ENCODE data around the gene PDZK1.
A peak's percentile ranks its signal among the peaks of the same experiment; 100 is the strongest.

The PDZK1 gene

GRCh38 chr1:145707183-145707867 lies at the start of gene PDZK1:
Gene PDZK1, minus strand, starts transcription at chr1:145707368. Its CDS starts 19,347 bp downstream, at chr1:145688021.
- TF ChIP-seq CTCF (conservative IDR thresholded peaks at IDR 0.05; ENCODE audit: low read depth, low read length): no peak
- no peak within 1 kb of the TSS for H3K9ac ChIP-seq
- H2AFZ ChIP-seq (ENCODE audit: low read depth): no peak within 1 kb of the TSS
- no peaks in the 10 kb centered on the region for H3K79me2 ChIP-seq (ENCODE audit: insufficient read depth, low read depth)
- no peaks in the 10 kb centered on the region for H4K20me1 ChIP-seq (ENCODE audit: insufficient read depth)
- H3K4me2 ChIP-seq: peak within 1 kb of the TSS; percentile 1; the same call in 1 of the 2 replicates
- H3K27ac ChIP-seq: no peak within 1 kb of the TSS
- no peaks in the 10 kb centered on the region for H3K36me3 ChIP-seq (ENCODE audit: insufficient read depth)
- H3K27me3 ChIP-seq (ENCODE audit: insufficient read depth, low read depth): no peaks in the 10 kb centered on the region
- H3K4me1 ChIP-seq (ENCODE audit: low read depth, poor library complexity, severe bottlenecking): peaks cover 7% of the 10 kb centered on the region
- H3K4me3 ChIP-seq (IDR thresholded peaks at IDR 0.05; ENCODE audit: insufficient read depth, low read depth, low read length): no peak within 1 kb of the TSS

GRCh38 chr1:145751491-145752037 lies 44.4 kb upstream of the PDZK1 start:
- H3K4me1 ChIP-seq (ENCODE audit: low read depth, poor library complexity, severe bottlenecking): peaks cover 72% of the 10 kb centered on the region
- no peak overlapping the region for H2AFZ ChIP-seq (ENCODE audit: low read depth)
- no peaks in the 10 kb centered on the region for H3K79me2 ChIP-seq (ENCODE audit: insufficient read depth, low read depth)
- peaks cover 3% of the 10 kb centered on the region; the same call in 1 of the 2 replicates for H3K36me3 ChIP-seq (ENCODE audit: insufficient read depth)
- H4K20me1 ChIP-seq (ENCODE audit: insufficient read depth): no peaks in the 10 kb centered on the region
- no peaks in the 10 kb centered on the region for H3K27me3 ChIP-seq (ENCODE audit: insufficient read depth, low read depth)
- peak overlapping the region; percentile 23 for H3K4me3 ChIP-seq (IDR thresholded peaks at IDR 0.05; ENCODE audit: insufficient read depth, low read depth, low read length)
- no peak overlapping the region for H3K4me2 ChIP-seq
- H3K9ac ChIP-seq: no peak overlapping the region
- H3K27ac ChIP-seq: no peak overlapping the region
- TF ChIP-seq CTCF (conservative IDR thresholded peaks at IDR 0.05; ENCODE audit: low read depth, low read length): no peak

DNA sequence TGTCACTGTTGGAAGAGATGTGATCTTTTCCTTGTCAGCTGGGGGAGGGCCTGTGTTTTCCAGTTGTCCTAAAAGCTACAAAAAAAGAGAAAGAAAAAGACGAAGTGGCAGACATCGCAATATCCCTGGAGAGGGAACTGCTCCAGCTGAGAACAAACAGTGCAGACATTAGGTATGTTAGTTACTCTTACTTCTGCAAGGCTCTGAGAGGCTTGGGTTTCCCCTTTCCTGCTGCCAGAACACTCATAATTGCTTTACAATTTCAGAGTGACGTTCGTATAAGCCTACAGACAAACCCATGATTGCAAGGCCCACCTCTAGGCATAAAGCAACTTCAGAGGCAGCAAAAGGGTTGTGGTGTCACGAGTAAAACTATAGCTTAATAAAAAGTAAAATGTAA lies 43.3 kb upstream of the PDZK1 start:
- Histone ChIP-seq H3K4me1 (ENCODE audit: low read depth, poor library complexity, severe bottlenecking) (peaks cover 84% of the 10 kb centered on the region), H3K27me3 (ENCODE audit: insufficient read depth, low read depth) (no peaks in the 10 kb centered on the region), H3K36me3 (ENCODE audit: insufficient read depth) (peaks cover 3% of the 10 kb centered on the region; the same call in 1 of the 2 replicates), H3K4me2 (no peak overlapping the region), H3K9ac (no peak overlapping the region), H3K79me2 (ENCODE audit: insufficient read depth, low read depth) (no peaks in the 10 kb centered on the region), H2AFZ (ENCODE audit: low read depth) (no peak overlapping the region), H4K20me1 (ENCODE audit: insufficient read depth) (no peaks in the 10 kb centered on the region), H3K4me3 (IDR thresholded peaks at IDR 0.05; ENCODE audit: insufficient read depth, low read depth, low read length) (no peak overlapping the region), H3K27ac (no peak overlapping the region)
- no peak for TF ChIP-seq CTCF (conservative IDR thresholded peaks at IDR 0.05; ENCODE audit: low read depth, low read length)

DNA sequence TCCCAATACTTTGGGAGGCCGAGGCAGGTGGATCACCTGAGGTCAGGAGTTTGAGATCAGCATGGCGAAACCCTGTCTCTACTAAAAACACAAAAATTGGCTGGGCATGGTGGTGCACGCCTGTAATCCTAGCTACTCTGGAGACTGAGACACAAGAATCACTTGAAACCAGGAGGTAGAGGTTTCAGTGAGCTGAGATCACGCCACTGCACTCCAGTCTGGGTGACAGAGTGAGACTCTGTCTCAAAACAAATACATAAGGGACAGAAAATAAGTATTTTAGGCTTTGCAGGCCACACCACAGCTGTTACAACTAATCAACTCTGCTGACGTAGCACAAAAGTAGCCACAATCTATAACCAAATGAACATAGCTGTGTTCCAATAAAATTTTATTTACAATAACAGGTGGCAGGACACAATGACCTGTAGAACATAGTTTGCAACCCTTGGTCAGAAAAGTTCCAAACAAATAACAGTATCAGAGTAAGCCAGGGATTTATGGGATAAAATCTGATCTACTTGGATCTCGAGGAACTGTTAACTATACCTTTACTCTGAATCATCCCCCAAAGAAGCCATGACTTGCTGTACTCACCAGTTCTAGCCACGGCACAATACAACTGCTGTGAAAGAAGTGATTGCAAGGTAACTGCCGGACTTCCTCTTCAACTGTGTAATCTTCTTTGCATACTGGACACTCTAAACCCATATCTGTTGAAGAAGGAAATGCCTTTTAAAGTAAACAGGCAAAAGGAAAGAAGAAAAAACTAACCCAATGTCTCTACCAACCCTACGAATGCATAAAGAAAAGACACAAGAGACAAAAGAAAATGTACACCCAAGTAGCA lies 40.5 kb upstream of the PDZK1 start:
- H3K9ac ChIP-seq: peak overlapping the region; percentile 40
- peak overlapping the region; percentile 57 for H3K4me2 ChIP-seq
- H3K27me3 ChIP-seq (ENCODE audit: insufficient read depth, low read depth): no peaks in the 10 kb centered on the region
- H3K4me3 ChIP-seq (IDR thresholded peaks at IDR 0.05; ENCODE audit: insufficient read depth, low read depth, low read length): peak overlapping the region; percentile 77
- no peaks in the 10 kb centered on the region for H3K79me2 ChIP-seq (ENCODE audit: insufficient read depth, low read depth)
- peaks cover 77% of the 10 kb centered on the region for H3K4me1 ChIP-seq (ENCODE audit: low read depth, poor library complexity, severe bottlenecking)
- no peak for TF ChIP-seq CTCF (conservative IDR thresholded peaks at IDR 0.05; ENCODE audit: low read depth, low read length)
- peak overlapping the region; percentile 5 for H2AFZ ChIP-seq (ENCODE audit: low read depth)
- peaks cover 7% of the 10 kb centered on the region; the same call in 1 of the 2 replicates for H3K36me3 ChIP-seq (ENCODE audit: insufficient read depth)
- H4K20me1 ChIP-seq (ENCODE audit: insufficient read depth): no peaks in the 10 kb centered on the region
- peak overlapping the region; percentile 76 for H3K27ac ChIP-seq

Measured in KMS-11 (cell line).